SJSA1 (cell line): ENCODE results near the gene FAF1. TPM values are rescaled to one million over a fixed set of nuclear protein-coding genes. Genes with fewer than 3 reads are reported as not detected.

ENCODE experiments used
- DNase-seq, 2 experiments: peaks; one replicate each; pipeline ENCODE4 v3.0.0-alpha.2; 2015 to 2020; ENCODE audit warnings: low spot score in 2 of 2, low read depth in 1 of 2
- H3K27ac ChIP-seq: fragments of 250-450 bp; sonication (Bioruptor Pico); 2 replicates; pipeline ENCODE4 v1.5.1; 2020; ENCODE audit warnings: mild to moderate bottlenecking, moderate library complexity
- H3K27me3 ChIP-seq: fragments of 250-450 bp; sonication (Bioruptor Pico); replicated peaks from 2 replicates; pipeline ENCODE4 v1.5.1; 2020; ENCODE audit warnings: mild to moderate bottlenecking, moderate library complexity
- H3K36me3 ChIP-seq: fragments of 250-450 bp; sonication (Bioruptor Pico); 2 replicates; pipeline ENCODE4 v1.5.1; 2020; ENCODE audit warnings: mild to moderate bottlenecking
- H3K4me1 ChIP-seq: fragments of 250-450 bp; sonication (Bioruptor Pico); replicated peaks from 2 replicates; pipeline ENCODE4 v1.6.1; 2021; ENCODE audit warnings: mild to moderate bottlenecking
- H3K4me3 ChIP-seq: fragments of 250-450 bp; sonication (Bioruptor Pico); 2 replicates; pipeline ENCODE4 v1.5.1; 2020; ENCODE audit warnings: mild to moderate bottlenecking
- H3K9me3 ChIP-seq: fragments of 250-450 bp; sonication (Bioruptor Pico); replicated peaks from 2 replicates; pipeline ENCODE4 v1.5.1; 2020; ENCODE audit warnings: mild to moderate bottlenecking
- total RNA-seq: library from RNA; depleted of rRNA; stranded (reverse); fragments of >200 nt; shearing (Covaris generic); gene quantifications from 2 replicates; pipeline ENCODE4 v1.2.3, GENCODE V29; 2014

The FAF1 gene
- total RNA-seq, 1 experiment from 2014 or later, result 96.3 TPM

DNA sequence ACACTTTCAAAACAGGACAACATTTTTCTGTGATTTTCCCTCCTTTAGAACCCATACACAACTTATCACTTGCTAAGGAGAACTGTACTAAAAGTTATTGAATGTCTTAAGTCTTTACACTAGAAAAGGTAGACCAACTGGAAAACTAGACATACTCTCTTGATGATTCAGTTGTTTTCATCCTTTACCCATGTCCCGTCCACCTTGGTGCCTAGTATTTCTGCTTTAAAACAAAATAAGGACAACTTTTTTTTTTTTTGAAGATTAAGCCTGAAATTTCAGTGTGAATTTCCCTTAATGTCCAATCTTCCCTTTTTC lies 14.5 kb upstream of the FAF1 start:
- peaks cover 11% of the 10 kb centered on the region for H3K4me1 ChIP-seq
- peak overlapping the region; percentile 85 for H3K4me3 ChIP-seq
- H3K27me3 ChIP-seq, result no peaks in the 10 kb centered on the region
- peaks cover 83% of the 10 kb centered on the region for H3K36me3 ChIP-seq
- H3K9me3 ChIP-seq, result no peaks in the 10 kb centered on the region
- DNase-seq, result peak in 1 of 2 experiments; percentile 72
- peak overlapping the region; percentile 99 for H3K27ac ChIP-seq

DNA sequence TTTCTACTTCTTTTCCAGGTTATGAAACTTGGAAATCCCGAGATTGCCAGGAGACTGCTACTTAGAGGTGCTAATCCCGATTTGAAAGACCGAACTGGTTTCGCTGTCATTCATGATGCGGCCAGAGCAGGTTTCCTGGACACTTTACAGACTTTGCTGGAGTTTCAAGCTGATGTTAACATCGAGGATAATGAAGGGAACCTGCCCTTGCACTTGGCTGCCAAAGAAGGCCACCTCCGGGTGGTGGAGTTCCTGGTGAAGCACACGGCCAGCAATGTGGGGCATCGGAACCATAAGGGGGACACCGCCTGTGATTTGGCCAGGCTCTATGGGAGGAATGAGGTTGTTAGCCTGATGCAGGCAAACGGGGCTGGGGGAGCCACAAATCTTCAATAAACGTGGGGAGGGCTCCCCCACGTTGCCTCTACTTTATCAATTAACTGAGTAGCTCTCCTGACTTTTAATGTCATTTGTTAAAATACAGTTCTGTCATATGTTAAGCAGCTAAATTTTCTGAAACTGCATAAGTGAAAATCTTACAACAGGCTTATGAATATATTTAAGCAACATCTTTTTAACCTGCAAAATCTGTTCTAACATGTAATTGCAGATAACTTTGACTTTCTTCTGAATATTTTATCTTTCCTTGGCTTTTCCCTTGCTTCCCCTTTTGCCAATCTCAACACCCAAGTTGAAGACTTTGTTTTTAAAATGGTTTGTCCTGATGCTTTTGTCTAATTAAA lies 14.0 kb upstream of the FAF1 start:
- H3K4me3 ChIP-seq, result peak overlapping the region; percentile 85
- DNase-seq, result peak; percentile 51 to 87
- no peaks in the 10 kb centered on the region for H3K9me3 ChIP-seq
- H3K4me1 ChIP-seq, result peaks cover 11% of the 10 kb centered on the region
- H3K36me3 ChIP-seq, result peaks cover 88% of the 10 kb centered on the region
- H3K27ac ChIP-seq, result peak overlapping the region; percentile 99
- H3K27me3 ChIP-seq, result no peaks in the 10 kb centered on the region

DNA sequence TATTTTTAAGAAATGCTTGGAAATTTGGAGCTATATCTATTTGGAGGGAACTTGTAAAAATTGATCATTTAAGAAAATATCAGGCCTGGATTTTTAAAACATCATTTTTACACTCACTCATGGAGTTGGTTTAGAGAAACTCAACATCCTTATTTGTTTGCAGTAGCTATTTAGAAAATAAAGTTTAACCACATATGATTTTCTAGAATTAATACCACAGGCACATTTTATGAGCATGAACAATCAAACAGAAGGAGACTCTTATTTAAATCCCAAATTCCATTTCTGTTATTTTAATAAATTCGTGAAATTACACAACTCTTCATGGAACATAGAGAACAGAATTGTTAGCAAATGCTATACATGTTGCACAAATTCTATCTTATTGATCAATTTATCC lies 13.2 kb upstream of the FAF1 start:
- Histone ChIP-seq H3K36me3 (peaks cover 92% of the 10 kb centered on the region), H3K9me3 (no peaks in the 10 kb centered on the region), H3K27me3 (no peaks in the 10 kb centered on the region), H3K4me3 (peak overlapping the region; percentile 85), H3K4me1 (peaks cover 11% of the 10 kb centered on the region), H3K27ac (peak overlapping the region; percentile 99)
- peak in 1 of 2 experiments; percentile 58 for DNase-seq

DNA sequence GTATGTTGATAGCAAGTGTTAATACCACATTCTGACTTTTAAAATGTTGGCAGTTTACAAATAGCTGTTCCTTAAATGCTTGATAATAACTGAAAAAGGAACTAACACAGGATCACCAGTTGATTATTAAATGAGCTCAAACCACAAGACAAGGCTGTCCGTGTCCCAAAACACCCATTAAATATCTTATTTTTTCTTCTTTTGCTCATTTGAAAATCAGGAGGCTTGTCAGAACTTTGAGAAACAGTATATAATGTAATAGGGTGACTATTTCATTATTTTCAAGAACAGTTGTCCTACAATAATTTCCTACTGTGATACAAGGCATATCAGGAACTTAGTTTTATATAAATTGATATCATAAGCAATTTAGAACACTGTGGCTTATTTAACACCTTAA lies 12.7 kb upstream of the FAF1 start:
- DNase-seq, result peak in 1 of 2 experiments; percentile 56
- peak overlapping the region; percentile 99 for H3K27ac ChIP-seq
- peaks cover 11% of the 10 kb centered on the region for H3K4me1 ChIP-seq
- H3K27me3 ChIP-seq, result no peaks in the 10 kb centered on the region
- H3K36me3 ChIP-seq, result peaks cover 91% of the 10 kb centered on the region
- H3K4me3 ChIP-seq, result peak overlapping the region; percentile 85
- H3K9me3 ChIP-seq, result no peaks in the 10 kb centered on the region

DNA sequence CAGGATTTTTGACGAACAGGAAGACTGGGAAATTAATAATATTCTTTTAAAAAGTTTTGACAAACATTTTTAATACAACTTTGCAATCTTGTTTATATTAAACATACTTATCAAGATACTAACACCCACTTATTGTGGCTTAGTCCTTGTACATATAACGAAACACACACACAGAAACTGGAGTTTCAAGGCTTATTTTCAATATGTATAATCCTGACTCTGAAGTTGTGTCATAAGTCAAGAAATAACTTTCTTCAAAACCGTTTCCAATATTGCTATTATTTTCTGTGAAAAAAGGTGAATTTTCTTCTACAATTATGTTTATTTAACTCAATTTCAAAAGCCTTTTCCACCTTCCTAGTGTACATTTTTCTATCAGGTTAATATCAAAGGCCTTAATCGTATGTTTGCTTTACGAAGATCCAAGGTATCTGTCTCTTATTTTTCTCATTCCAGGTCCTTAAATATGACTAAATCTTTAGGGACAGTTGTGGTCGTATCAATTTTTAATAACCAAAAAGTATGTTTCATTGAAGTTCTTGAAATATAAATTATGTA lies 11.8 kb upstream of the FAF1 start:
- Histone ChIP-seq H3K36me3 (peaks cover 85% of the 10 kb centered on the region), H3K9me3 (no peaks in the 10 kb centered on the region), H3K27ac (peak overlapping the region; percentile 99), H3K27me3 (no peaks in the 10 kb centered on the region), H3K4me3 (peak overlapping the region; percentile 85), H3K4me1 (peaks cover 11% of the 10 kb centered on the region)
- peak in 1 of 2 experiments; percentile 61 for DNase-seq

DNA sequence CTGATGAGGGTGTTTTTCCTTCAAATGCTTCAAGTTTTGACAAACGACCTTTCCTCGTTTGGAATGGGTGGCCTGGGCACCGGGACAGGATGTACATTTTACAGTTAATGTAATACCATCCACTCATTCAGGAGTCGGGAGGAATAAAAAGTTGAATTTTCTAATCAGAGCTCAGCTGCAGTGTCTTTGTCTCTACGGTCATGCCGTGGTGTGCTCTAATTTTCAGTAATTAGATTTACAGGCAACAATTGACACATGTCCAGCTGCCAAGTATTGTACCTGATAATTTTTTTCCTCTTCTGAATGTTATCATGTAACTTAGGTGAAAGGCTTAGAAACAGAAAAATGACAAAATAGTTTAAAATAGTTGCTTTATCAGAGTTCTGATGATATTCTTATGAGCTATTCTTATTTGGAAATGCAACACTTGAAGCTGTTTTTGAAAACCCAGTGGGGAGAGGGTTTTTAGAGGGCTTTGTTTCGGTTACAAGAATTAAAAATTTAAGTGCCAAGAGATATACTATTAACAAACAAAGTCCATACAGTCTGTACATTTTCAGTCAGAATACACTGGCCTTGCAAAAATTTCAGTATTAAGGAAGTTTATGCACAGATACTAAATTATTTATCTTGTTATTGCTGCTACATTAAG lies 11.0 kb upstream of the FAF1 start:
- no peaks in the 10 kb centered on the region for H3K27me3 ChIP-seq
- H3K27ac ChIP-seq, result peak overlapping the region; percentile 99
- H3K9me3 ChIP-seq, result no peaks in the 10 kb centered on the region
- H3K4me3 ChIP-seq, result peak overlapping the region; percentile 85
- H3K36me3 ChIP-seq, result peaks cover 78% of the 10 kb centered on the region
- DNase-seq, result peak in 1 of 2 experiments; percentile 69
- H3K4me1 ChIP-seq, result peaks cover 11% of the 10 kb centered on the region

DNA sequence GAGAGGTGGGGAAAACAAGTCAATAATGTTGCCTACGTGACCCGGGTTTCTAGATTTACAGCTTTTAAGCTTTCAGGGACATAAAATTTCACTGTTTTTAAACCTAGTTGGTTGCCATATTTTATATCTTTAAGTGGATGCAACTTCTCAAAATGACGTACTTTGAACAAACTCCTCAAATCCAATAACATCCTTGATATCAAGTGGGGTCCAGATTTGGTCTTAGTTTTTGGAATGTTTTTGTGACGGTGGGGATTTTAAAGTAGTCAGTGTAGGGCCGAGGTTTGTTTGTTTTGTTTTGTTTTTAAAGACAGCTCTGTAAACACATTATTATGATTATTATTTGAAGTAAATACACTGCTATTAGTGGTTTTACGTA lies 10.4 kb upstream of the FAF1 start:
- Histone ChIP-seq H3K4me1 (peaks cover 11% of the 10 kb centered on the region), H3K36me3 (peaks cover 72% of the 10 kb centered on the region), H3K4me3 (peak overlapping the region; percentile 85), H3K9me3 (no peaks in the 10 kb centered on the region), H3K27ac (peak overlapping the region; percentile 99), H3K27me3 (no peaks in the 10 kb centered on the region)
- DNase-seq, result no peak

DNA sequence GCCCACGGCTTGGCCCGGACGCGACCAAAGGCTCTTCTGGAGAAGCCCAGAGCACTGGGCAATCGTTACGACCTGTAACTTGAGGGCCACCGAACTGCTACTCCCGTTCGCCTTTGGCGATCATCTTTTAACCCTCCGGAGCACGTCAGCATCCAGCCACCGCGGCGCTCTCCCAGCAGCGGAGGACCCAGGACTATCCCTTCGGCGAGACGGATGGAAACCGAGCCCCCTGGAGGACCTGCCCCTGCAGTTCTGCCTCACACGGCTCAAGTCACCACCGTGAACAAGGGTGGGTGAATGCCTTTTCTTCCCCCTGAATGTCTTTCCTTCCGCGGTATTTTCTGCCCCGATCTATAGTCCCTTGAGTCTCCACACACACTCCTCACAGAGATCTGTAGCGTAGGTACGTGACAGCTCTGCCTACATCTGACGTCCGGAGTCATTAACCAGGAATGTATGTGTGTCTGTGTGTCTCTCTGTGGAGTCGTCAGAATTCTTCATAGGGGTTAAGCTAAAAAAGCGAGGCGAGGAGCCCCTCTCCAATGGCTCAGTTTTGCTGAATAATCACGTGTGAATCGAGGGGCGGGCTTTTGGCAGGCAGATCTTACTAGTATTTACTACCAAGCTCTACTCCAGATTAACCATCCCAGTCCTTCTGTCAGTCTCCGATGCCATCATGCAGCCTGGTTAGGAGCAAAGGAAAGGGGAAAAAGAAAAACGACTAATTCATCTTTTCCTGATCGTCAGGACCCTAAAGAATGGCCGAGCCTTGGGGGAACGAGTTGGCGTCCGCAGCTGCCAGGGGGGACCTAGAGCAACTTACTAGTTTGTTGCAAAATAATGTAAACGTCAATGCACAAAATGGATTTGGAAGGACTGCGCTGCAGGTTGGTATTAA lies 9.8 kb upstream of the FAF1 start, which contains the start of gene CDKN2C:
CDKN2C (plus strand) TSS at position 635 of the 898 bp plus-strand sequence; CDS start at position 759, 124 bp downstream.
- Histone ChIP-seq H3K4me1 (peaks cover 8% of the 10 kb centered on the region), H3K27ac (peak within 1 kb of the TSS; percentile 99), H3K4me3 (peak within 1 kb of the TSS; percentile 85), H3K27me3 (no peaks in the 10 kb centered on the region), H3K9me3 (no peaks in the 10 kb centered on the region), H3K36me3 (peaks cover 66% of the 10 kb centered on the region)
- DNase-seq, result peak; percentile 91 to 92

DNA sequence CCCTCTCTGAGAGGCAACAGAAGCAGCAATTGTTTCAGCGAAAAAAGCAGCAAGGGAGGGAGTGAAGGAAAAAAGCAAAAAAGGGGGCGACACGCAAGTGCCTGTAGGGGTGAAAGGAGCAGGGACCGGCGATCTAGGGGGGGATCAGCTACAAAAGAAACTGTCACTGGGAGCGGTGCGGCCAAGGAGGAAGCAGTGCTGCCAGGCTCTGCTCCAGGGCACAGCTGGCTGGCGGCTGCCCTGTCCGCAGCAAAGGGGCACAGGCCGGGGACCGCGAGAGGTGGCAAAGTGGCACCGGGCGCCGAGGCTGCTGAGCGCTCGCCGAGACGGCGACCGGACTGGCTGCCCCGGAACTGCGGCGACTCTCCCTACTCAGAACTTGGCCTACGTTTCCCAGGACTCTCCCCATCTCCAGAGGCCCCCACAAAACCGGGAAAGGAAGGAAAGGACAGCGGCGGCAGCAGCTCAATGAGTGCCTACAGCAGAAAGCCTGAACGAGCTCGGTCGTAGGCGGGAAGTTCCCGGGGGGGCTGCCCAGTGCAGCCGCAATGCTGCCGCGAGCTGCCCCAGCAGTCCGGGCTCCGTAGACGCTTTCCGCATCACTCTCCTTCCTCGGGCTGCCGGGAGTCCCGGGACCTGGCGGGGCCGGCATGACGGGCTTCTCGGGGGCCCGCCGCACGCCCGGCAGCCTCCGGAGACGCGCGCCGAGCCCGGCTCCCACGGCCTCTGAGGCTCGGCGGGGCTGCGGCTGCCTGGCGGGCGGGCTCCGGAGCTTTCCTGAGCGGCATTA lies 8.9 kb upstream of the FAF1 start:
- H3K9me3 ChIP-seq, result no peaks in the 10 kb centered on the region
- peak overlapping the region; percentile 99 for H3K27ac ChIP-seq
- peaks cover 57% of the 10 kb centered on the region for H3K36me3 ChIP-seq
- peak in 1 of 2 experiments; percentile 65 for DNase-seq
- H3K4me1 ChIP-seq, result peaks cover 3% of the 10 kb centered on the region; the same call in 1 of the 2 replicates
- H3K27me3 ChIP-seq, result no peaks in the 10 kb centered on the region
- peak overlapping the region; percentile 85 for H3K4me3 ChIP-seq

DNA sequence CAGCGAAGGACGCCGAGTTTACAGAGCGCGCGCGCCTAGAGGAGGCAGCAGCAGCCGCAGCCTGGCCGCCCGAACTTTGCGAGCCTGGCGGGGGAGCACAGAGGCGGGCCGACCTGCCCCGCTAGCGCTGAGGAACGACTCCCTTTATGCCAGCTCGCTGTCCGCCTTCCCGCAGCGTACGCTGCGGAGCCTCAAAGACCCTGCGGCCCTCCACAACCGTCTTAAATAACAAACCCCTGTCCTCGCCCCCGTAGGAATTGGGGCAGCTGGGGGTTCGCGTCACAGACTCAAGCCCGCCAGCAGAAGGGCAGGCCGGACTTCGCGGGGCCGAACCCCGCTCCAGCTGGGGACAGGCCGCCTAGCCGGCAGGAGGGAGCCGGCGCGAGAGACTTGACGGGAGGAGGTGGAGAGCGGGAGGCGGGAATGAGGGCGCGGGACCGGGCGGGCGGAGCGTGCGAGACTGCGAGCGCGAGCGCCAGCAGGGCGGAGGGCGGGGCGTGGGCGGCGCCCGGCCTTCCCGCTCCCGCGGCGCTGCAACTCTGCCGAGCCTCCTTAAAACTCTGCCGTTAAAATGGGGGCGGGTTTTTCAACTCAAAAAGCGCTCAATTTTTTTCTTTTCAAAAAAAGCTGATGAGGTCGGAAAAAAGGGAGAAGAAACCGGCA lies 8.2 kb upstream of the FAF1 start:
- H3K27me3 ChIP-seq, result no peaks in the 10 kb centered on the region
- peak overlapping the region; percentile 99 for H3K27ac ChIP-seq
- DNase-seq, result peak; percentile 96
- peaks cover 50% of the 10 kb centered on the region for H3K36me3 ChIP-seq
- H3K4me3 ChIP-seq, result peak overlapping the region; percentile 85
- H3K4me1 ChIP-seq, result no peaks in the 10 kb centered on the region; the same call in 1 of the 2 replicates
- no peaks in the 10 kb centered on the region for H3K9me3 ChIP-seq

DNA sequence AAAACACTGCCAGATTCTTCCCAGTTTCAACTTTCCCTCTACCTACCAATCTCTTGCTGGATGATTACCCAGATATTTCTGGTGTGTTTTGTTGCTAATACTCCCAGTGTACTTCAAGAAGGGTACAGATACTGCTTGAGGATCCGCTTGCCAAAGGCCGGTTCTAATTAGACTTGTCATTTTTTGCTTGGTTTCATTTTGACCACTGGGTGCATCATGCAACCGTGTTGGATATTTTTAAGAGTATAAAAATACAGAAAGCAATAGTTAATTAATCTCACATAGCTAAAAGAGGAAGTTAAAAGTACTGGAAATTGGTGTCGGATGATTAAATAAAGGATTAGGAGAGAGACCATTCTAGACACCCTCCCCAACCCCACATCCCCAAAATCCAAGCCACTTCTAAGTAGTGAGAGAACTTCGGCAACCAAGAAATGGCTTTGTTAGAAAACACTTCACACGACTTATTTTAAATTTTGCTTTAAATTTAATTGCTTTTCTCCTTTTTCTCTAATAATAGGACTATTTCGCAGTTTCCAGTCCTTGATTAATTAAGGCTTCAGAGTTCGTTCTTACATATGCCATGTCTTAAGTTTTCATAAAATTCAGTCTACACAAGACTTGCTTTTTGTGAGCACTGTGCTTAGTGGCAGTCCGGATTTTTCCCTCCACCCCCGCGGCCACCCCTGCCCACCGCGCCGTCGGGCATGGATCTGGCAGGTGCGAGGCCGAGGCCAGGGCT lies 7.5 kb upstream of the FAF1 start:
- Histone ChIP-seq H3K27ac (peak overlapping the region; percentile 99), H3K27me3 (no peaks in the 10 kb centered on the region), H3K36me3 (peaks cover 43% of the 10 kb centered on the region), H3K4me1 (peaks cover 2% of the 10 kb centered on the region), H3K4me3 (peak overlapping the region; percentile 85), H3K9me3 (no peaks in the 10 kb centered on the region)
- peak in 1 of 2 experiments; percentile 78 for DNase-seq

DNA sequence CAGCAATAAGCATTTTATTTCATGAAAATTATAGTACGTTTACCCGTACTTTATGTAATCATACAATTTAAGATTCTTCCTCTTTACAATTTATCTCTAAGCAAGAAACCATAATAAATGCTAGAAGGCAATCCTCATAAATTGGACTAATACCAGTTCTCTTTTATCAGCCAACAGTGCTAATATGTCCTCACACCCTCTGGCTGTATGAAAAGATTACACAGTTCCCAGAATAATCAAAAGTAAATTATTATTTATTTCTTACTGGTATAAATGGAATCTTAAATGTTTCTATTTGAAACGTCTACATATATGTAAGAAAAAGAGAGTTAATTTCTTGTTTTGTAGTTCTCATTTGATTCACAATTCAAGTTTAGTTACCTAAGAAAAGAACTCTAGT lies 6.9 kb upstream of the FAF1 start:
- H3K9me3 ChIP-seq, result no peaks in the 10 kb centered on the region
- no peak for DNase-seq
- H3K36me3 ChIP-seq, result peaks cover 37% of the 10 kb centered on the region
- peak overlapping the region; percentile 85 for H3K4me3 ChIP-seq
- H3K27me3 ChIP-seq, result no peaks in the 10 kb centered on the region
- H3K27ac ChIP-seq, result peak overlapping the region; percentile 99
- peaks cover 8% of the 10 kb centered on the region for H3K4me1 ChIP-seq
